CD4-positive, alpha-beta T cell treated with Interleukin-15 for 4 hours (primary cell): Measurements from ENCODE around the gene LITAFD.
A peak's percentile ranks its signal among the peaks of the same experiment; 100 is the strongest.
"Not testable (repeated sequence)": the region's sequence is repeated elsewhere in the genome, so short reads cannot be mapped to it uniquely, and the experiment has no call there.

ENCODE experiments used
- DNase-seq: peaks from one replicate; pipeline ENCODE4 v3.0.0-alpha.2; 2020; ENCODE audit warnings: low spot score

LITAFD gene

GRCh38 chr16:8858994-8859912, 22.9 kb upstream of the LITAFD start:
- DNase-seq: no peak

- no peak for DNase-seq
Observed at GRCh38 chr16:8859913-8860881, 22.0 kb upstream of the LITAFD start.

- DNase-seq: no peak
Observed at GRCh38 chr16:8861563-8862308, 20.4 kb upstream of the LITAFD start.

GRCh38 chr16:8862309-8863130, 19.6 kb upstream of the LITAFD start:
- DNase-seq: no peak

GRCh38 chr16:8863594-8864424, 18.3 kb upstream of the LITAFD start:
- no peak for DNase-seq

- DNase-seq: no peak
Observed at GRCh38 chr16:8864480-8865110, 17.6 kb upstream of the LITAFD start.

- no peak for DNase-seq
Observed at GRCh38 chr16:8865145-8865882, 16.8 kb upstream of the LITAFD start.

- no peak for DNase-seq
Observed at GRCh38 chr16:8866118-8866883, 15.8 kb upstream of the LITAFD start.

- DNase-seq: no peak
Observed at GRCh38 chr16:8866884-8867215, 15.3 kb upstream of the LITAFD start.

GRCh38 chr16:8867216-8867931, 14.8 kb upstream of the LITAFD start:
- DNase-seq: no peak

GRCh38 chr16:8867932-8868415, 14.2 kb upstream of the LITAFD start:
- DNase-seq: peak; percentile 44

- peak; percentile 74 for DNase-seq
Observed at GRCh38 chr16:8868416-8869211, 13.5 kb upstream of the LITAFD start, which contains the start of gene CARHSP1. CARHSP1 (minus strand) TSS chr16:8869006; CDS start chr16:8859328, 9,678 bp downstream.

GRCh38 chr16:8869212-8869987, 12.8 kb upstream of the LITAFD start:
- no peak for DNase-seq

- DNase-seq: not testable (repeated sequence)
Observed at GRCh38 chr16:8869988-8870241, 12.2 kb upstream of the LITAFD start.

- no peak for DNase-seq
Observed at GRCh38 chr16:8872071-8872470, 10.1 kb upstream of the LITAFD start.
